Renal cortical epithelial cell (primary cell): Measurements from ENCODE around the gene GFY. TPM values are rescaled to one million over a fixed set of nuclear protein-coding genes. Genes with fewer than 3 reads are reported as not detected.

Source experiments
- DNase-seq: peaks from one replicate; pipeline ENCODE4 v3.0.0-alpha.2; 2011; ENCODE audit warnings: low read depth
- total RNA-seq: library from RNA; depleted of rRNA; stranded (reverse); fragments of >200 nt; gene quantifications from 2 replicates; pipeline ENCODE4 v1.2.3, GENCODE V29; 2014

GFY gene
- total RNA-seq, 1 donor from 2014 or later: not detected

- no peak for DNase-seq
Observed at GRCh38 chr19:49428547-49429451, 3.6 kb downstream of the GFY start.

DNA sequence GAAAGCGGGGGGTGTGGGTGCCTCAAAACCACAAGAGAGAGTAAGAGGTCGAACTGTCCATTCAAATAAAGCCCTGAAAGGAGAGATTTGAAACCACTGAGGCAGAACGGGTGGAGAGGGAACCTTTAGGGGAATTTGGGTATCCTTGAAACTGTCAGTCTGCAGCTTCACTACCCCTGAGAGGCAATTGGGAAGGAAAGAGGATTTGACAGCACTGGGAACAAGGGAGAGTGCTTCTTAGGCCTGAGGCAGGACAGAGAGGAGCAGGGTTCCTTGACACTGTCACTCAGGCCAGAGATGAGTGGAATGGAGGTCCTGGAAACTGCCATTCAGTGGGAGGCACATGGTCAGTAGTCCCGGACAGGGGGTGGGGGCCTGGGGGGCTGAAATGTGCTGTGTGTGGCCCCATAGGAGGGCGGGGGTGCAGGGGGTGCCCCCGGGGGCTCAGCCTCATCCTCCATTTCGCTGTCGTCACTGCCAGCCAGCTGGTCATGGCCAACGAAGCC is 5.0 kb downstream of the GFY start:
- DNase-seq: no peak

DNA sequence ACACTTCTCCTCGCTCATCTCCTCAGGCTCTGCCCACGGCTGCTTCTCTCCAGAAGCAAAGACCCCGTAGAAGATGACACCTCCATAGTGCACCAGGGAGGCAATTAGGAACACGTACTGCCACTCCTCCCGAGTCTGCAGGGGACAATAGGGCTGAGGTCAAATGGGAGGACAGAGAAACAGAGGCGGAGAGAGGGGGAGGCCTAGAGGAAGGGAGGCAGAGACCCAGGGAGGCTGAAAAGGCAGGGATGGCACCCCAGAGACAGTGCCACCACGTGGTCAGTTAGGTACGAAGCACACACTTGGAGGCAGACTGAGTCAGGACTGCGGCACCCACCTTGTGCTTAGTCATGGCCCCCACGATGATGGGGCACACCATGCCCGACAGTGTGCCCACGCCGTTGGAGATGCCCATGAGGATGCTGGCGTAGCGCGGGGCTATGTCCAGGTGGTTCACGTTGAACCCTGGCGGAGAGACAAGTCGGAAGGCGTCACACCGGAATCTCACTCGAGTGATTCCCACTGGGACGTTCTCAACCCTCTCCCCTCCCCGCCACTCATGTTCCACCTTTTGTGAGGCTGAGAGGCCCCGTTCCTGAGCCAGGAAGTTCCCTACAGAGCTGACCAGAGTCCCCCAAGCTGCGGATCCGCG is 5.6 kb downstream of the GFY start:
- no peak for DNase-seq

DNA sequence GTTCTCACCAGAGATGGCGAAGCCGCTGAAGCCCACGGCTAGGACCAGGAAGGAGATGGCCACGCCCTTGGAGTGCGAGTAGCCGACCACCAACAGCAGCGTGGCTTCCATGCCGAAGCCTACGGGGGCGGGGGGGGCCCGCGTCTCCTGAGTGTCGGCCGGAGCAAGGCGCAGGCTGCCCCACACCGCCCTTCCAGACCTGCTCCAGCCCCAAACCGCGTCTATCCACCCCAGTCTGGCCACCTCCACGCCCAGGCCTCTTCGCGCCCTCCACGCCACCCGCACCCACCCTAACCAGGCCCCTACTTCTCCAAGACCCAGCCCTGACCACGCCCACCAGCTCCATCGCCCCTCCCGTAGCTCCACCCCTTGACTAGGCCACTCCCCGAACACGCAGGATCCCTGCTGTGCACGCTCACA is 6.2 kb downstream of the GFY start:
- DNase-seq: no peak

- no peak for DNase-seq
Observed at GRCh38 chr19:49432141-49433073, 7.2 kb downstream of the GFY start.

DNA sequence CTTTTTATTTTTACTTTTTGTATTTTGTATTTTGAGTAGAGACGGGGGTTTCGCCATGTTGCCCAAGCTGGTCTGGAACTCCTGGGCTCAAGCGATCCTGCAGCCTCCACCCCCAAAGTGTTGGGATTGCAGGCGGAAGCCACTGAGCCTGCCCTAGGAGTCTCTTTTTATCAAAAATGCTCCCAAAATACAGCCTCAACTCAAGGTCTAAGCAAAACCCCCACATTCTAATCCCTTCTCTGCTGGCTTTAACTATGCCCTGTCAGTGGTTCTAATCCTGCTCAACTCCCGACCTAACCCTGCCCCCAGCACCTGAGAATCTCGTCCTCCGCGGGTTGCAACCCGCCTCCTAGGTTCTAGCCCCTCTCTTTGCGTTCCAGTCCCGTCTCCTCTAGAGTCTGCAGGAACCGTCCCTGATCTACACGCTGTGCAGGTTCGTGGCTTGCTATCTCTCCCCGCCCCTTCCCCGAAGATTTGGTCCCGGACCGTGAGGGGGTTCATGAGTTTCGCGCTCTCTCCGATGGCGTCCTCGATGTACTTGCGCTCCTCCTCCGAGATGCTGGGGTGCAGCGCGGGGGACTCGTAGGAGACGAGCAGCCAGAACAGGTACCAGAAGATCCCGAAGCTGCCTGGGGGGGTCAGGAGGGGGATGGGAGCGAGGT is 8.2 kb downstream of the GFY start:
- no peak for DNase-seq

DNA sequence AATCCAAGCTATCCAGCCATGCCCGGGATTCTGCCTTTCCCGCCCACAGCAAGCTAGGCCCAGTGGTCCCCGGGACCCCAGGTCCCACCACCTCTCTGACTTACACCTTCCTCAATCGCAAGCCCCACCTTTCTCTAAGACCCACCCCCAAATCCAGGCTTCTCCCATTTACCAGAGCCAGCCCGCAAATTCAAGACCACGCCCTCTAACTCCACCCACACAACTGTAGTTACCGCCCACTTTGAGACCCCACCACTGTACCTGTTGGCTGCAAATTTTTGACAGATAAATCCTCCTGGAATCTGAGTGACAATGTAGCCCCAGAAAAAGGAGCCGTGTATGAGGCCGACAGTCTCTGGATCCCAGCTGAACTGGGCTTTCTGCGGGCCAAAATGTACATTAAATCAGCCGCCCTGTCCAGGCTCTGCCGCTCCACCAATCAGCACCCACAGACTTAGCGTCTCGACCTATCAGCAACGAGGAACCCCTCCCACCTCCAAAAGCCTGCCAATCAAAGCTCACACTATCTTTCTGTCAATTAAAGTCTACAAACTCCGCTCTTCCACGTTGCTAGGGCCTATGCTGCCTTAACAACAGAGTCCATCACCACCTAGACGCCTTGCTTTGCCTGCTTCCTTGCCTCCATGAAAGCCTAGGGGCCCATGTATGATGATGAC is 9.9 kb downstream of the GFY start:
- no peak for DNase-seq

DNA sequence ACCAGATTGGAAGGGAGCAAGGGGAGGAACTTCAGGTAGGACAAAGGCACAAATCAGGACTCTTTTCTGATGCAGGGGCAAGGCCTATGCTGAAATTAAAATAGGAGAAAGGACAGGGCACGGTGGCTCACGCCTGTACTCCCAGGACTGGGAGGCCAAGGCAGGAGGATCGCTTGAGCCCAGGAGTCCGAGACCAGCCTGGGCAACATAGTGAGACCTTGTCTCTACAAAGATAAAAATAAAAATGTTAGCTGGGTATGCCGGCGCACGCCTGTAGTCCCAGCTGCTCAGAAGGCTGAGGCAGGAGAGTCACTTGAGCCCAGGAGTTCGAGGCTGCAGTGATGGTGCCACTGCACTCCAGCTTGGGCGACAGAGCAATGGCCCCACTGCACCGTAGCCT is 10.5 kb downstream of the GFY start:
- DNase-seq: no peak

DNA sequence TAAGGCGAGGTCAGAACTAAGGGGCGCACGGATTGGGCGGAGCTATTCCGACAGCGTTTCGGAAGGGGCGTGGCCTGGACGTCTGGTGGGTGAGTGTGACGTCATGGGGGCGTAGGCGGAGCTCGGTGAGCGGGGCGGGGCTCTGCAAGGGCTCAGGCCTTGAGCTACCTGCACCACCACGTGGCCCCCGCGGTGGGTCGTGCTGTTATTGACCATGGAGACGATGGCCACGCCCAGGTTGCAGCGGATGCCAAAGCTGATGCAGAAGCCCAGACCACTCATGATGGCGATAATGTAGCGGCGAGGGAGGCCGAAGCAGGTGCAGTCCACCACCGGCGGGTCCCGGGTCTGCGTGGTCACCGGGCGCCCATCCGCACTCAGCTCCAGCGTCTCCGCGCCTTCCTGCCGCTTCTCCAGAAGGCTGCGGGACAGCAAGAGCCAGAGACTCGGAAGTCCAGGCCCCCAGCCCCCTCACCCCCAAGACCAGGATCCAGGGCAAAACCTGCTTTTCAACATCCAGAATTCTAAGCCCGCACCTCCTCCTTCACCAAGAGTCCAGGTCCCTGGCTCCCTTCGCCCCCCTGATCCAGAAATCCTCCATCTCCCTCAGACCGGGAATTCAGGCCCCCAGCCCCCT is 11.3 kb downstream of the GFY start:
- DNase-seq: no peak

GRCh38 chr19:49437231-49437630 is 12.0 kb downstream of the GFY start:
- DNase-seq: no peak

GRCh38 chr19:49438261-49438660 is 13.1 kb downstream of the GFY start:
- no peak for DNase-seq

DNA sequence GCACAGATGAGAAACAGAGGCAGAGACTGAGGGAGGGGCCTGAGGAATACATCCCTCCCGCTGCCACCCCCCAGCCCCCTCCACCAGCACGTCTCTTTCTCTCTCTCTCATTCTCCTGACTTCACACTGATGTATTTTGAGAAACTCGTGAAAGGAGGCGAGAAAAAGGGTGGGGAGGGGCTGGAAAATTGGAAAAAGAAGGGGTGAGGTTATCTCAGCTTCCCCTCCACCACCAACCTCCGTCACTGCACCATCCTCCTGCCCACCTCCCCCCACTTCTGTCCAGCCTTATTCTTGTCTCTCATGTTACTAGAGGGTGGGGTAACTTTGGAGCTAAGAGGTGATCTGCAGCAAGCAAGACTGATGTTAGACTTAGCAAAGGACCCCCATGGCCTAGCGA is 14.6 kb downstream of the GFY start:
- no peak for DNase-seq

- no peak for DNase-seq
Observed at GRCh38 chr19:49440439-49441209, 15.4 kb downstream of the GFY start.

GRCh38 chr19:49441210-49441959 is 16.2 kb downstream of the GFY start, which contains the start of gene SLC17A7:
SLC17A7 (minus strand) TSS chr19:49441527; CDS start chr19:49441379, 148 bp downstream.
- no peak for DNase-seq

DNA sequence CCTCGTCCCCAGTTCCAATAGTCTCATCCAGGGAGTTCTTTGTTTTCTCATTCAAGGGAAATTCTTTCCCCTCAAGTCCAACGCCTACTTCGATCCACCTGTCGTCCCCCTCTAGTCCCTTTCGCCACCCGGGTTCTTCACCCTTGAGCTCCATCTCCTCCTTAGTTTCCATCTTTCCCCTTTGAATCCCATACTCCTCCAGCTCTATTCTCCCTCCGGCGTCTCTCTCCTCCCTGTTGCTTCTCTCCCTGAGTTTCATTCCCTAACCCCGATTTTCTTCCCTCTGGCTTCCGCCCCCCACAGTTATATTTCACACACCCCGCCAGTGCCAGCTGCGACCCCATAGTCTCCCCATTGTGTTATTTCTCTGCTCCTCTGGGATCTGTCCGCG is 16.8 kb downstream of the GFY start:
- DNase-seq: no peak

DNA sequence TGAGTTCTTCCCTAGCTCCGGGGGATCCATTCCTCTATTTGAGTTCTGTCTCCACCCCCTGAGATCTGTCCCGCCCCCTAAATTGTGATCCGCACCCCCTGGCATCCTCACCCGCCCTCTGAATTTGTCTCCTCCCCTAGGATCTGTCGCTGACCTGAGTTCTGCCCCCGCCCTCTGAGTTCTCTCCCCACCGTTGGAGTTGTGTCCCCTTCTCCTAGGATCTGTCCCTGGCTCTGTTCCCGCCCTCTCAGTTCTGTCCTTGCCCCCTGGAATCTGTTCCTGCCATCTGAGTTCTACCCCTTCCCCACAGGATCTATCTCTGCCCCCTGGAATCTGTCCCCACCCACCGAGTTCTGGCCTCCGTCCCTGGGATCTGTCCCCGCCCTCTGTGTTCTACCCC is 17.2 kb downstream of the GFY start:
- DNase-seq: no peak

DNA sequence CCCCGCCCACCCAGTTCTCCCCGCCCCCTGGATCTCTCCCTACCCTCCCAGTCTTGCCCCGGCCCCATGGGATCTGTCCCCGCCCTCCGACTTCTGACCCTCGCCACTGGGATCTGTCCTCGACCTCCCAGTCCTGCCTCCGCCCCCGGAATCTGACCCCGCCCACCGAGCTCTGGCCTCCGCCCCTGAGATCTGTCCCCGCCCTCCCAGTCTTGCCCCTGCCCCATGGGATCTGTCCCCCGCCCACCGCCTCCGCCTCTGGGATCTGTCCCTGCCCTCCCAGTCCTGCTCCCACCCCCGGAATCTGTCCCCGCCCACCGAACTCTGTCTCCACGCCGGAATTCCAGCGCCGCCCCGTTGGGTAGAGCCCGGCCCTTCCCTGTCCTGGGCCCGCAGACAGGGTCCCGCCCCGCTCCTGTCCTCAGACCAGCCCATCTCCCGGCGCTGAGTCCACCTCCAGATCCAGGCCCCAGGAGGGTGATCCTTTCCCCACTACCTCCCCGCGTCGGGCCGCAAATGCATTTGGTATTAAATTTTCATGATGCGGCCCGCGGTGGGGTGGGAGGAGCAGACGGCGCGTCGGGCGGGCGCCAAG is 17.7 kb downstream of the GFY start:
- DNase-seq: peak; percentile 75

DNA sequence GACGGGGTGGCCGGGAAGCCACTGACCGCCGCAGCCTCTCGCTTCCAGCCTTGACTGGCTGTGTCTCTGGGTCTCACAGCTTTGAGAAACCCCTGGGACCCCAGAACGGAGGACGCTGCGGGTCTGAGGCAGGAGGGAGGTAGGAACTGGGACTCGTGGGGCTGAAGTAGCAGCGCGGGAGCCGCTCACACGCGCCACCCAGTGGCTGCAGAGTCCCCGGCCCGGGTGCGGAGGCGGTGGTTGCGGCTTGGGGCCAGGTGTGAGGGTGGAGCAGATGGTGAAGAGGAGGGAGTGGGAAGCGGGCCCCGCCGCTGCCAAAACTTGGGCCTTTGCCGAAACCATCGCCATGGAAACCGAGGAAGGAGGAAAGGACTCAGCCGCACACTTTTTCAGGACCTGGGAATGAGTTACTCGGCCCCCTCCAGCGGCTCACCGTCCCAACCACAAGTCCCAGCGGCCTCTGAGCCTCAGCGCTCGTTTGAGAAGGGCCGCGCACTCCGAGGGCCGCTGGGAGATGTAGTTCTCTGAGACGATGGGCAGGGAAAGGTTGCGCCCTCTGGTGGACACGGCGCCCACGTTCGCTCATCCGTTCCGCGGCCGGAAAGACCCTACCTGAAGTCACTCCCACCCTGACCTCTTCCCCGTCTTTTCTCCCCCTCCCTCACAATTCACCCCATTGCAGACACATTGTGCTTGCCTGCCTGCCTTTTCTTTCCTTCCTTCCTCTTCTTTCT is 18.3 kb downstream of the GFY start:
- DNase-seq: peak; percentile 83
